ENCODE results near the gene ARHGAP26. TPM values are rescaled to one million over a fixed set of nuclear protein-coding genes. Genes with fewer than 3 reads are reported as not detected.

ARHGAP26 gene
- total and polyA plus RNA-seq, 4 donors = 1.8 to 16.7 (median 4.1) TPM

- H3K27me3 ChIP-seq (ENCODE audit: control insufficient read depth in 4 of 4, insufficient read depth in 4 of 4, low read length in 3 of 4) = no peaks in the 10 kb centered on the region
- DNase-seq (ENCODE audit: low spot score) = no peak
- no peak for TF ChIP-seq CTCF (IDR thresholded peaks at IDR 0.05; ENCODE audit: low read depth, low read length, missing input control)
- TF ChIP-seq GABPA (IDR thresholded peaks at IDR 0.05 in 1 of 2, conservative IDR thresholded peaks at IDR 0.05 in 1 of 2) = no peak
- peak; percentile 86 for TF ChIP-seq NR2F2 (IDR thresholded peaks at IDR 0.05)
- no peak for TF ChIP-seq RAD21 (IDR thresholded peaks at IDR 0.05)
- TF ChIP-seq YY1 (IDR thresholded peaks at IDR 0.05) = no peak
- H3K36me3 ChIP-seq (ENCODE audit: control insufficient read depth in 4 of 4, insufficient read depth in 3 of 4, low read depth in 1 of 4, low read length in 3 of 4) = no peaks in the 10 kb centered on the region
- H3K27ac ChIP-seq (ENCODE audit: low read depth in 1 of 2, low read length in 2 of 2) = no peak overlapping the region
- H3K9ac ChIP-seq (ENCODE audit: low read depth in 1 of 2, low read length in 2 of 2) = no peak overlapping the region
- H3K4me1 ChIP-seq (ENCODE audit: control insufficient read depth in 4 of 4, insufficient read depth in 4 of 4, low read length in 3 of 4) = peaks cover 0 to 2% (median 0%) of the 10 kb centered on the region in 4 donors
- H3K9me3 ChIP-seq (ENCODE audit: control insufficient read depth in 4 of 4, low read length in 3 of 4) = no peaks in the 10 kb centered on the region
- 83% methylated on average over 8 of the region's 8 CpGs for WGBS
- no peak overlapping the region for H3K4me3 ChIP-seq (ENCODE audit: low read depth in 1 of 3, low read length in 3 of 3)
Observed at GRCh38 chr5:142852416-142853198, 82.4 kb downstream of the ARHGAP26 start.

- peaks cover 0 to 2% (median 0%) of the 10 kb centered on the region in 4 donors for H3K4me1 ChIP-seq (ENCODE audit: control insufficient read depth in 4 of 4, insufficient read depth in 4 of 4, low read length in 3 of 4)
- no peaks in the 10 kb centered on the region for H3K9me3 ChIP-seq (ENCODE audit: control insufficient read depth in 4 of 4, low read length in 3 of 4)
- no peak overlapping the region for H3K4me3 ChIP-seq (ENCODE audit: low read depth in 1 of 3, low read length in 3 of 3)
- H3K36me3 ChIP-seq (ENCODE audit: control insufficient read depth in 4 of 4, insufficient read depth in 3 of 4, low read depth in 1 of 4, low read length in 3 of 4) = no peaks in the 10 kb centered on the region
- WGBS = 68% methylated on average over 4 of the region's 4 CpGs
- TF ChIP-seq NR2F2 (IDR thresholded peaks at IDR 0.05) = no peak
- H3K9ac ChIP-seq (ENCODE audit: low read depth in 1 of 2, low read length in 2 of 2) = no peak overlapping the region
- no peak for DNase-seq (ENCODE audit: low spot score)
- H3K27ac ChIP-seq (ENCODE audit: low read depth in 1 of 2, low read length in 2 of 2) = no peak overlapping the region
- H3K27me3 ChIP-seq (ENCODE audit: control insufficient read depth in 4 of 4, insufficient read depth in 4 of 4, low read length in 3 of 4) = no peaks in the 10 kb centered on the region
Observed at GRCh38 chr5:142853682-142854081, 83.5 kb downstream of the ARHGAP26 start.

- no peak for DNase-seq (ENCODE audit: low spot score)
- 95% methylated on average over 6 of the region's 6 CpGs for WGBS
- no peak for TF ChIP-seq RXRA (IDR thresholded peaks at IDR 0.05)
- no peak for TF ChIP-seq HNF4G (IDR thresholded peaks at IDR 0.05)
- no peak for TF ChIP-seq CTCF (IDR thresholded peaks at IDR 0.05; ENCODE audit: low read depth, low read length, missing input control)
- TF ChIP-seq GABPA (IDR thresholded peaks at IDR 0.05 in 1 of 2, conservative IDR thresholded peaks at IDR 0.05 in 1 of 2) = no peak
- TF ChIP-seq JUND (IDR thresholded peaks at IDR 0.05) = no peak
- no peak for TF ChIP-seq EGR1 (IDR thresholded peaks at IDR 0.05; ENCODE audit: low read depth in 2 of 2)
- TF ChIP-seq HNF4A (conservative IDR thresholded peaks at IDR 0.05) = no peak
- TF ChIP-seq NR2F2 (IDR thresholded peaks at IDR 0.05) = no peak
- no peak for TF ChIP-seq MAX (IDR thresholded peaks at IDR 0.05)
- TF ChIP-seq ATF3 (IDR thresholded peaks at IDR 0.05) = no peak
- no peak for TF ChIP-seq FOXA2 (IDR thresholded peaks at IDR 0.05)
- TF ChIP-seq REST (IDR thresholded peaks at IDR 0.05) = no peak
- no peak for TF ChIP-seq TAF1 (conservative IDR thresholded peaks at IDR 0.05)
- TF ChIP-seq RAD21 (IDR thresholded peaks at IDR 0.05) = no peak
- Histone ChIP-seq H3K4me3 (ENCODE audit: low read depth in 1 of 3, low read length in 3 of 3) (no peak overlapping the region), H3K27ac (ENCODE audit: low read depth in 1 of 2, low read length in 2 of 2) (no peak overlapping the region), H3K4me1 (ENCODE audit: control insufficient read depth in 4 of 4, insufficient read depth in 4 of 4, low read length in 3 of 4) (peaks cover 0 to 14% (median 5%) of the 10 kb centered on the region in 4 donors), H3K9ac (ENCODE audit: low read depth in 1 of 2, low read length in 2 of 2) (no peak overlapping the region), H3K36me3 (ENCODE audit: control insufficient read depth in 4 of 4, insufficient read depth in 3 of 4, low read depth in 1 of 4, low read length in 3 of 4) (no peaks in the 10 kb centered on the region), H3K9me3 (ENCODE audit: control insufficient read depth in 4 of 4, low read length in 3 of 4) (no peaks in the 10 kb centered on the region), H3K27me3 (ENCODE audit: control insufficient read depth in 4 of 4, insufficient read depth in 4 of 4, low read length in 3 of 4) (no peaks in the 10 kb centered on the region)
Observed at GRCh38 chr5:142856269-142856782, 86.1 kb downstream of the ARHGAP26 start.

Measured in liver (tissue), 9 donors.